Gastroesophageal sphincter (tissue), 3 donors: ENCODE measurements around the gene LSM14A.

Experiments used
- EP300 ChIP-seq: sonication (generic); formaldehyde crosslinking; IDR thresholded peaks from one replicate; pipeline ENCODE4 v1.6.1; 2017; ENCODE audit warnings: antibody characterized with exemption, mild to moderate bottlenecking
- POLR2A ChIP-seq, 2 donors: fragments of 450-650 bp; IDR thresholded peaks; one replicate each; pipeline ENCODE4 v1.6.1; 2017; ENCODE audit warnings: antibody characterized with exemption in 2 of 2, mild to moderate bottlenecking in 2 of 2, moderate library complexity in 1 of 2
- TF ChIP-seq, protein P1 (sequence below), 4 experiments: fragments of 200-600 bp in 2 of 4; fragments of 450-650 bp in 2 of 4; sonication (generic) in 1 of 4; IDR thresholded peaks; one replicate each; pipeline ENCODE4 v1.5.1; 2017 to 2019; ENCODE audit warnings: antibody characterized with exemption in 4 of 4, mild to moderate bottlenecking in 2 of 4, moderate library complexity in 2 of 4

DNA sequence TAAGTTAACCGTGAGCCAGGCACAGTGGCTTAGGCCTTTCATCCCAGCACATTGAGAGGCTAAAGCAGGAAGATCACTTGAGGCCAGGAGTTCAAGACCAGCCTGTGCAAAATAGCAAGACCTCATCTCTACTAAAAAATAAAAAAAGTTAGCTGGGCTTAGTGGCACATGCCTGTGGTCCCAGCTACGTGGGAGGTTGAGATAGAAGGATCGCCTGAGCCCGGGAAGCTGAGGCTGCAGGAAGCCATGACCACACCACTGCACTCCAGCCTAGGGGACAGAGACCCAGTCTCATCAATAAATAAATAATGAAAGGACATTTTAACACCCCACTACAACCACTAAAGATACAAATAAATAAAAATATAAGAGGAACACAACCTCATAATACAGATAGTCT lies 21.6 kb downstream of the LSM14A start:
- TF ChIP-seq, protein P1, sequence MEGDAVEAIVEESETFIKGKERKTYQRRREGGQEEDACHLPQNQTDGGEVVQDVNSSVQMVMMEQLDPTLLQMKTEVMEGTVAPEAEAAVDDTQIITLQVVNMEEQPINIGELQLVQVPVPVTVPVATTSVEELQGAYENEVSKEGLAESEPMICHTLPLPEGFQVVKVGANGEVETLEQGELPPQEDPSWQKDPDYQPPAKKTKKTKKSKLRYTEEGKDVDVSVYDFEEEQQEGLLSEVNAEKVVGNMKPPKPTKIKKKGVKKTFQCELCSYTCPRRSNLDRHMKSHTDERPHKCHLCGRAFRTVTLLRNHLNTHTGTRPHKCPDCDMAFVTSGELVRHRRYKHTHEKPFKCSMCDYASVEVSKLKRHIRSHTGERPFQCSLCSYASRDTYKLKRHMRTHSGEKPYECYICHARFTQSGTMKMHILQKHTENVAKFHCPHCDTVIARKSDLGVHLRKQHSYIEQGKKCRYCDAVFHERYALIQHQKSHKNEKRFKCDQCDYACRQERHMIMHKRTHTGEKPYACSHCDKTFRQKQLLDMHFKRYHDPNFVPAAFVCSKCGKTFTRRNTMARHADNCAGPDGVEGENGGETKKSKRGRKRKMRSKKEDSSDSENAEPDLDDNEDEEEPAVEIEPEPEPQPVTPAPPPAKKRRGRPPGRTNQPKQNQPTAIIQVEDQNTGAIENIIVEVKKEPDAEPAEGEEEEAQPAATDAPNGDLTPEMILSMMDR (IDR thresholded peaks at IDR 0.05): no peak
- no peak for TF ChIP-seq POLR2A (IDR thresholded peaks at IDR 0.05)
- no peak for TF ChIP-seq EP300
